Erythroblast (primary cell): Measurements from ENCODE around the gene SLC25A51.

ENCODE experiments used
- GATA1 ChIP-seq: IDR thresholded peaks from 2 replicates; pipeline ENCODE4 v1.6.1; 2011; ENCODE audit warnings: low read depth, mild to moderate bottlenecking, control low read depth, low read length, moderate library complexity
- POLR2A ChIP-seq: IDR thresholded peaks from 2 replicates; pipeline ENCODE4 v1.6.1; 2011; ENCODE audit warnings: mild to moderate bottlenecking, low read length

GRCh38 chr9:37892063-37892462, 11.9 kb downstream of the SLC25A51 start:
- TF ChIP-seq POLR2A: no peak
- TF ChIP-seq GATA1: no peak
